Measurements from ENCODE around the gene CLCN2. TPM values are rescaled to one million over a fixed set of nuclear protein-coding genes. Genes with fewer than 3 reads are reported as not detected.

The CLCN2 gene
- total RNA-seq, 1 donor from 2014 or later: 24.9 TPM

DNA sequence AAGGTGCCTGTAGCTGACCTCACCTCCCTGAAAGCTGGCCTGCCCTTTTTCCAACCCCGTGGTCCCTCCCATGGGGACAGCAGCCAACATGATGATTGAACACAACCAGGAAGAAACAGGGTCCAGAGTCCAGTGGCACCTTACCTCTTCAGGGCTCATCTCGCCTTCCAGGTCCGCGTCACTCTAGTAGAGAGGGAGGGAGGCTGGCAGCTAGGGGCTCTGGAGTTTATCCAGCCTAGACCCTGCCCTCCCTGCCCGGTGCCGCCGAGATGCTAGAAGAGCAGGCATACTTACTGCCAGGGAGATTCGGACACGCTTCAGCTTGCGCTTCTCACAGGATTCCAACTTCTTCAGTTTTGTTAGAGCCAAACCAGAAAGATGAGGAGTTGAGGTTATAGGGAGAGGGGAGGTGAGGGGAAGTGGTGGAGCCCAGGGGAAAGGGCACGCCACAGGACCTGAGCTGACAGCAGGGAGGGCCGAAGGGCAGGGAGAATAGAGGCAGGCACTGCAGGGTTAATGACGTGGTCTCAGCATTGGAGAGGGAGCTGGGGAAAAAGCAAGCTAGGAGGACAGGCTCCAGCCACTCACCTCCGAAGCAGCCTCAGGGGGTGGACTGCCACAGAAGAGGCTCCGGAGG lies 9.1 kb downstream of the CLCN2 start:
- Mint-ChIP-seq H3K9me3 (no peaks in the 10 kb centered on the region), H3K36me3 (peaks cover 13% of the 10 kb centered on the region), H3K27ac (peak overlapping the region; percentile 73), H3K4me1 (ENCODE audit: unreplicated experiment) (peaks cover 39% of the 10 kb centered on the region), H3K27me3 (no peaks in the 10 kb centered on the region), H3K4me3 (no peak overlapping the region)
- no peak for DNase-seq (ENCODE audit: extremely low spot score, unreplicated experiment)
- no peak for TF ChIP-seq CTCF (conservative IDR thresholded peaks at IDR 0.05)

DNA sequence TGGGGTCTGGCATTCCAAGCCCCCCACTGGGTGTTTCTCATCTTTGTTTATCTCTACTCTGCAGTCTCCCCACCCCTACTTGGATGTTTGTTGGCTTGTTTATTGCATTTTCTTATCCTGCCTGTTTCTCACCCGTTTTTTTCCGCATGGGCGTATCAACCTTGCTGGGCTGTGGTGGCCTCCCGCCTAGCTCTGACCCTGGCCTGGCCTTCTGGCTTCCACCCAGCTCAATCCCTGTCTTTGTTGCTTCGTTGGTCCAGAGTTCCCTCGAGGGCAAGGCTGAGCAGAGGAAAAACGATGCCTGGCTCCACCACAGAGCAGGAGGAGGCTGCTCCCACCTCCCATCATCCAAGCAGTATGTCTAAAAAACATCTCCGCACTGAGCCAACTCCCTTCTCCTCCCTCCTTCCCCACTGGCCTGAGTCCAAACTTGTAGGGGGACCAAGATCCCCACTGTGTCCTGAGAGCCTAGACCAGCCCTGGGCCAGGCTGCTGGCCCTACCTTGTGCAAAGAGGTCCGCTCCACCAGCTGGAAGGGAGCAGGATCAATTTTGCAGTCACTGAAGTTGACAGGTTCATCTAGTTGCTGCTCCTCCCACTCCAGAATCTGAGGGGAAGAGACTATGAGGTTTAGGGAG lies 9.8 kb downstream of the CLCN2 start:
- H3K27me3 Mint-ChIP-seq: no peaks in the 10 kb centered on the region
- peak overlapping the region; percentile 59 for H3K4me3 Mint-ChIP-seq
- H3K36me3 Mint-ChIP-seq: peaks cover 10% of the 10 kb centered on the region
- DNase-seq (ENCODE audit: extremely low spot score, unreplicated experiment): no peak
- H3K4me1 Mint-ChIP-seq (ENCODE audit: unreplicated experiment): peaks cover 45% of the 10 kb centered on the region
- TF ChIP-seq CTCF (conservative IDR thresholded peaks at IDR 0.05): no peak
- peak overlapping the region; percentile 73 for H3K27ac Mint-ChIP-seq
- H3K9me3 Mint-ChIP-seq: no peaks in the 10 kb centered on the region

DNA sequence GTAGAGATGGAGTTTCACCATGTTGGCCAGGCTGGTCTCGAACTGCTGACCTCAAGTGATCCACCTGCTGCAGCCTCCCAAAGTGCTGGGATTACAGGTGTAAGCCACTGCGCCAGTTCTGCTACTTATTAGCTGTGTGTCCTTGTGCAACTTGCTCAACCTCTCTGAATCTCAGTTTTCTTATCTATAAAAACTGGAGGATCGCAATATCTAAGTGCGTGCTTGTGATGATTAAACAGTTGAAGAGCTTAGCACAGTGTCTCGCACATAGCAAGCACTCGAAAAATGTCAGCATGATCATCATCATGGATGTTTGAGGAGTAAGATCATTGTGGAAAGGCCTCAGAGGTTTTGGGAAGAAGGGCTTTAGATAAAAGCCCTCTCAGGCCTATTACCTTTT lies 10.8 kb downstream of the CLCN2 start:
- Mint-ChIP-seq H3K27me3 (no peaks in the 10 kb centered on the region), H3K9me3 (no peaks in the 10 kb centered on the region), H3K27ac (no peak overlapping the region), H3K4me1 (ENCODE audit: unreplicated experiment) (peaks cover 48% of the 10 kb centered on the region), H3K36me3 (peaks cover 12% of the 10 kb centered on the region), H3K4me3 (no peak overlapping the region)
- TF ChIP-seq CTCF (conservative IDR thresholded peaks at IDR 0.05): no peak
- no peak for DNase-seq (ENCODE audit: extremely low spot score, unreplicated experiment)

DNA sequence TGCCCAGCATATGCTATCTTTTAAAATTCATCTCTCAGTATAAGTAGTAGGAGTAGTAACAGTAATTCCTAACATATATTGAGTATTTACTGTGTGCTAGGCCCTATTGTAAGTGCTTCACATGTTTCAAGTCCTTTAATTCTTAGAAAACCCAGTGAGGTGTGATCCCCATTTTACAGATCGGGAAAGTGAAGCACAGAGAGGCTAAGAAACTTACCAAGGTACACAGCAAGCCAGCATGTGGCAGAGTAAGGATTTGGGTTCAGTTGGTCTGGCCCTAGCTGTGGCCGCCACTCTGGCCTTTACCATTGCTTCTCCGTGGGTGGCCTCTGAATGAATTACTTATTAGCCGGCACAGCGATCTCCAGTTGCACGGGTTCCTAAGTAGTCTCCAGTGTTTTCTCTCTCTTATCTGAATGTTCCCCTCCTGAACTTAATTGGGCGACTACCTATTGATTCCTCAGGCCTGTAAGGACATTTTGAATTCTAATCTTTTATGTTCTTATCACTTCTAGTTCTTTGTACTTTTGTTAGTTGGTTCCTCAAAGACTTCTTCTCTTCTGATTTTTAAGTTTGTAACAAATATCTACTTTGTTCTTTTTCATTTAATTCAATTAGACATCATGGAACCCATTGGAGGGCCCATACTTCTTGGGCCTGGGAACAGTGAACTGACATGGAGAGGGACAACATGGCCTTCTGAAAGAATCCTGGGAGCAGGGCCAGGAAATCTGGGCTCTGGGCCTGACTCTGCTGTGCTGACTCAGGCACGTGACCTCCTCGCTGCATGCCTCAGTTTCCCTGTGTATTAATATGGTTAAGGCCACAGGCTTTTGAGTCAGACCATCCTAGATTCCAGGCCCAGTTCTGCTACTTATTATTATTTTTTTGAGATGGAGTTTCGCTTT lies 11.6 kb downstream of the CLCN2 start:
- no peak for DNase-seq (ENCODE audit: extremely low spot score, unreplicated experiment)
- no peak overlapping the region for H3K27ac Mint-ChIP-seq

GRCh38 chr3:184348057-184348382 lies 13.4 kb downstream of the CLCN2 start:
- Mint-ChIP-seq H3K36me3 (peaks cover 9% of the 10 kb centered on the region), H3K9me3 (no peaks in the 10 kb centered on the region), H3K27ac (peak overlapping the region; percentile 5), H3K4me3 (no peak overlapping the region), H3K27me3 (no peaks in the 10 kb centered on the region), H3K4me1 (ENCODE audit: unreplicated experiment) (peaks cover 58% of the 10 kb centered on the region)
- no peak for TF ChIP-seq CTCF (conservative IDR thresholded peaks at IDR 0.05)
- DNase-seq (ENCODE audit: extremely low spot score, unreplicated experiment): no peak

More for the DNA sequence above, 11.6 kb downstream of the CLCN2 start:
- Mint-ChIP-seq H3K27me3 (no peaks in the 10 kb centered on the region), H3K36me3 (peaks cover 9% of the 10 kb centered on the region), H3K4me1 (ENCODE audit: unreplicated experiment) (peaks cover 53% of the 10 kb centered on the region), H3K4me3 (no peak overlapping the region), H3K9me3 (no peaks in the 10 kb centered on the region)
- TF ChIP-seq CTCF (conservative IDR thresholded peaks at IDR 0.05): no peak

Data from type B pancreatic cell (in vitro differentiated cells).